Endothelial cell of umbilical vein (primary cell): ENCODE results near the gene ADAMTSL5.

Experiments
- MAX ChIP-seq: IDR thresholded peaks from 2 replicates; pipeline ENCODE4 v1.6.1; 2011; ENCODE audit not compliant: insufficient read depth, insufficient read length
- POLR2AphosphoS5 ChIP-seq: IDR thresholded peaks from 2 replicates; pipeline ENCODE4 v1.6.1; 2012; ENCODE audit warnings: low read depth, mild to moderate bottlenecking, control low read depth, low read length, moderate library complexity; ENCODE audit not compliant: insufficient read depth

GRCh38 chr19:1527650-1528309, 15.0 kb upstream of the ADAMTSL5 start:
- TF ChIP-seq POLR2AphosphoS5 (no peak), MAX (no peak)
